Measurements from ENCODE around the gene MRPL33. TPM values are rescaled to one million over a fixed set of nuclear protein-coding genes. Genes with fewer than 3 reads are reported as not detected.

MRPL33 gene
- total and polyA plus RNA-seq, 2 experiments from 2014 or later, result 80.5 to 310 TPM

Other genes starting within 250 kb of the MRPL33 start
- gene ZNF512, start 188.7 kb upstream of the MRPL33 start, total RNA-seq (2014; rRNA removed; shearing (Covaris generic)), result 26.5 and 38.4 TPM in 2 replicates
- gene ZNF512, start 188.7 kb upstream of the MRPL33 start, polyA plus RNA-seq (2016; fragmentation: Nextera tagmentation; extraction: Ambion mirVana), result 21.8 and 26.0 TPM in 2 replicates
- 1.7 and 1.9 TPM in 2 replicates for gene CCDC121, start 142.7 kb upstream of the MRPL33 start, total RNA-seq (2014; rRNA removed; shearing (Covaris generic))
- 1.6 and 2.1 TPM in 2 replicates for gene CCDC121, start 142.7 kb upstream of the MRPL33 start, polyA plus RNA-seq (2016; fragmentation: Nextera tagmentation; extraction: Ambion mirVana)
- gene GPN1, start 142.7 kb upstream of the MRPL33 start, total RNA-seq (2014; rRNA removed; shearing (Covaris generic)), result 40.3 and 41.2 TPM in 2 replicates
- gene GPN1, start 142.7 kb upstream of the MRPL33 start, polyA plus RNA-seq (2016; fragmentation: Nextera tagmentation; extraction: Ambion mirVana), result 20.8 and 23.7 TPM in 2 replicates
- gene SUPT7L, start 108.1 kb upstream of the MRPL33 start, total RNA-seq (2014; rRNA removed; shearing (Covaris generic)), result 16.5 and 17.7 TPM in 2 replicates
- 13.5 and 13.7 TPM in 2 replicates for gene SUPT7L, start 108.1 kb upstream of the MRPL33 start, polyA plus RNA-seq (2016; fragmentation: Nextera tagmentation; extraction: Ambion mirVana)
- gene SLC4A1AP, start 107.8 kb upstream of the MRPL33 start, total RNA-seq (2014; rRNA removed; shearing (Covaris generic)), result 19.0 and 24.3 TPM in 2 replicates
- gene SLC4A1AP, start 107.8 kb upstream of the MRPL33 start, polyA plus RNA-seq (2016; fragmentation: Nextera tagmentation; extraction: Ambion mirVana), result 25.2 and 29.2 TPM in 2 replicates
- 0.54 and 1.5 TPM in 2 replicates for gene RBKS, start 118.7 kb downstream of the MRPL33 start, total RNA-seq (2014; rRNA removed; shearing (Covaris generic))
- gene RBKS, start 118.7 kb downstream of the MRPL33 start, polyA plus RNA-seq (2016; fragmentation: Nextera tagmentation; extraction: Ambion mirVana), result 1.3 and 1.5 TPM in 2 replicates
- 21.5 and 27.9 TPM in 2 replicates for gene BABAM2, start 119.0 kb downstream of the MRPL33 start, total RNA-seq (2014; rRNA removed; shearing (Covaris generic))
- 17.8 and 18.4 TPM in 2 replicates for gene BABAM2, start 119.0 kb downstream of the MRPL33 start, polyA plus RNA-seq (2016; fragmentation: Nextera tagmentation; extraction: Ambion mirVana)